ENCODE measurements around the gene STRA6. TPM values are rescaled to one million over a fixed set of nuclear protein-coding genes. Genes with fewer than 3 reads are reported as not detected.
"Not testable (repeated sequence)": the region's sequence is repeated elsewhere in the genome, so short reads cannot be mapped to it uniquely, and the experiment has no call there.

Gene STRA6
- total and polyA plus RNA-seq, 3 donors from 2014 or later, result 4.1 to 14.1 (median 9.3) TPM

GRCh38 chr15:74167891-74168331 is 34.7 kb downstream of the STRA6 start:
- peaks cover 17% of the 10 kb centered on the region for H3K4me1 ChIP-seq
- no peaks in the 10 kb centered on the region for H3K27me3 ChIP-seq
- DNase-seq, result no peak
- no peaks in the 10 kb centered on the region for H3K36me3 ChIP-seq (ENCODE audit: low read depth, missing control alignments)
- no peaks in the 10 kb centered on the region for H3K9me3 ChIP-seq
- no peak overlapping the region for H3K27ac ChIP-seq
- TF ChIP-seq CTCF (IDR thresholded peaks at IDR 0.05), result no peak
- TF ChIP-seq POLR2A (IDR thresholded peaks at IDR 0.05), result no peak
- H3K4me3 ChIP-seq, result no peak overlapping the region
- intact Hi-C loops (cut with DNase I; ENCODE audit: low total_unique reads), result no loop called here
- 87 to 94% methylated on average over 4 of the region's 4 CpGs for WGBS, 2 donors

GRCh38 chr15:74165461-74165860 is 37.1 kb downstream of the STRA6 start:
- Histone ChIP-seq H3K27ac (no peak overlapping the region), H3K36me3 (ENCODE audit: low read depth, missing control alignments) (no peaks in the 10 kb centered on the region), H3K4me1 (peaks cover 6% of the 10 kb centered on the region), H3K9me3 (no peaks in the 10 kb centered on the region), H3K4me3 (no peak overlapping the region), H3K27me3 (no peaks in the 10 kb centered on the region)
- WGBS, 2 donors, result 100% methylated on average over 1 of the region's 1 CpG
- DNase-seq, result no peak
- no peak for TF ChIP-seq POLR2A (IDR thresholded peaks at IDR 0.05)
- no peak for TF ChIP-seq CTCF (IDR thresholded peaks at IDR 0.05)
- intact Hi-C loops (cut with DNase I; ENCODE audit: low total_unique reads), result no loop called here

- H3K4me3 ChIP-seq; DNase-seq; H3K4me1 ChIP-seq; H3K27ac ChIP-seq; H3K36me3 ChIP-seq (ENCODE audit: low read depth, missing control alignments); H3K27me3 ChIP-seq; H3K9me3 ChIP-seq; intact Hi-C loops (cut with DNase I; ENCODE audit: low total_unique reads): not testable (repeated sequence)
- 95 to 100% methylated on average over 3 of the region's 3 CpGs for WGBS, 2 donors
These were observed 40.4 kb downstream of the STRA6 start for GRCh38 chr15:74162195-74162536.

GRCh38 chr15:74160390-74160789 is 42.2 kb downstream of the STRA6 start:
- DNase-seq; H3K36me3 ChIP-seq (ENCODE audit: low read depth, missing control alignments); H3K4me1 ChIP-seq; intact Hi-C loops (cut with DNase I; ENCODE audit: low total_unique reads); H3K4me3 ChIP-seq; H3K9me3 ChIP-seq; H3K27ac ChIP-seq; H3K27me3 ChIP-seq: not testable (repeated sequence)
- WGBS, 2 donors, result 92 to 93% methylated on average over 3 of the region's 3 CpGs

- Histone ChIP-seq H3K36me3 (ENCODE audit: low read depth, missing control alignments) (no peaks in the 10 kb centered on the region), H3K27me3 (no peaks in the 10 kb centered on the region), H3K4me3 (no peak overlapping the region), H3K4me1 (no peaks in the 10 kb centered on the region), H3K9me3 (no peaks in the 10 kb centered on the region), H3K27ac (no peak overlapping the region)
- intact Hi-C loops (cut with DNase I; ENCODE audit: low total_unique reads), result no loop called here
- no peak for DNase-seq
- no peak for TF ChIP-seq POLR2A (IDR thresholded peaks at IDR 0.05)
- no peak for TF ChIP-seq CTCF (IDR thresholded peaks at IDR 0.05)
- WGBS, 2 donors, result 90 to 92% methylated on average over 1 of the region's 1 CpG
These were observed 42.8 kb downstream of the STRA6 start for GRCh38 chr15:74159773-74160172.

GRCh38 chr15:74158855-74159650 is 43.5 kb downstream of the STRA6 start:
- Histone ChIP-seq H3K9me3 (no peaks in the 10 kb centered on the region), H3K27me3 (no peaks in the 10 kb centered on the region), H3K27ac (no peak overlapping the region), H3K36me3 (ENCODE audit: low read depth, missing control alignments) (no peaks in the 10 kb centered on the region), H3K4me1 (no peaks in the 10 kb centered on the region), H3K4me3 (no peak overlapping the region)
- WGBS, 2 donors, result 80 to 83% methylated on average over 5 of the region's 5 CpGs
- intact Hi-C loops (cut with DNase I; ENCODE audit: low total_unique reads), result no loop called here
- DNase-seq, result no peak
- TF ChIP-seq CTCF (IDR thresholded peaks at IDR 0.05), result no peak
- no peak for TF ChIP-seq POLR2A (IDR thresholded peaks at IDR 0.05)
